ENCODE data around the gene KLHL3. TPM values are rescaled to one million over a fixed set of nuclear protein-coding genes. Genes with fewer than 3 reads are reported as not detected.

KLHL3 gene
- polyA plus RNA-seq, 2 donors, result 0.95 to 1.9 TPM

- Histone ChIP-seq H3K27ac (ENCODE audit: low read depth in 2 of 2, low read length in 1 of 2) (no peak overlapping the region), H3K27me3 (ENCODE audit: control insufficient read depth in 1 of 2, insufficient read depth in 2 of 2, low read length in 2 of 2) (no peaks in the 10 kb centered on the region), H3K4me1 (ENCODE audit: control insufficient read depth in 2 of 2, insufficient read depth in 2 of 2, low read length in 1 of 2) (peaks cover 0 to 2% of the 10 kb centered on the region in 2 donors), H3K4me3 (ENCODE audit: low read depth in 1 of 2, low read length in 2 of 2) (no peak overlapping the region), H3K9me3 (ENCODE audit: control insufficient read depth in 2 of 2, insufficient read depth in 1 of 2, low read depth in 1 of 2, low read length in 1 of 2) (no peaks in the 10 kb centered on the region), H3K36me3 (ENCODE audit: control insufficient read depth in 2 of 2, insufficient read depth in 2 of 2, low read length in 1 of 2) (no peaks in the 10 kb centered on the region)
- 76 to 78% methylated on average over 9 of the region's 9 CpGs for WGBS, 2 donors
Measured at GRCh38 chr5:137611794-137612435, 124.0 kb downstream of the KLHL3 start.

GRCh38 chr5:137611011-137611580, 124.8 kb downstream of the KLHL3 start:
- no peaks in the 10 kb centered on the region for H3K27me3 ChIP-seq (ENCODE audit: control insufficient read depth in 1 of 2, insufficient read depth in 2 of 2, low read length in 2 of 2)
- H3K27ac ChIP-seq (ENCODE audit: low read depth in 2 of 2, low read length in 1 of 2), result no peak overlapping the region
- no peak overlapping the region for H3K4me3 ChIP-seq (ENCODE audit: low read depth in 1 of 2, low read length in 2 of 2)
- H3K36me3 ChIP-seq (ENCODE audit: control insufficient read depth in 2 of 2, insufficient read depth in 2 of 2, low read length in 1 of 2), result no peaks in the 10 kb centered on the region
- 78% methylated on average over 4 of the region's 4 CpGs for WGBS, 2 donors
- H3K9me3 ChIP-seq (ENCODE audit: control insufficient read depth in 2 of 2, insufficient read depth in 1 of 2, low read depth in 1 of 2, low read length in 1 of 2), result no peaks in the 10 kb centered on the region
- H3K4me1 ChIP-seq (ENCODE audit: control insufficient read depth in 2 of 2, insufficient read depth in 2 of 2, low read length in 1 of 2), result peaks cover 0 to 2% of the 10 kb centered on the region in 2 donors

- Histone ChIP-seq H3K27me3 (ENCODE audit: control insufficient read depth in 1 of 2, insufficient read depth in 2 of 2, low read length in 2 of 2) (no peaks in the 10 kb centered on the region), H3K4me3 (ENCODE audit: low read depth in 1 of 2, low read length in 2 of 2) (no peak overlapping the region), H3K9me3 (ENCODE audit: control insufficient read depth in 2 of 2, insufficient read depth in 1 of 2, low read depth in 1 of 2, low read length in 1 of 2) (no peaks in the 10 kb centered on the region), H3K36me3 (ENCODE audit: control insufficient read depth in 2 of 2, insufficient read depth in 2 of 2, low read length in 1 of 2) (no peaks in the 10 kb centered on the region), H3K27ac (ENCODE audit: low read depth in 2 of 2, low read length in 1 of 2) (no peak overlapping the region), H3K4me1 (ENCODE audit: control insufficient read depth in 2 of 2, insufficient read depth in 2 of 2, low read length in 1 of 2) (peaks cover 0 to 2% of the 10 kb centered on the region in 2 donors)
- WGBS, 2 donors, result 87 to 88% methylated on average over 4 of the region's 4 CpGs
Measured at GRCh38 chr5:137610598-137610997, 125.3 kb downstream of the KLHL3 start.

GRCh38 chr5:137609127-137609526, 126.8 kb downstream of the KLHL3 start:
- no peak overlapping the region for H3K4me3 ChIP-seq (ENCODE audit: low read depth in 1 of 2, low read length in 2 of 2)
- H3K27ac ChIP-seq (ENCODE audit: low read depth in 2 of 2, low read length in 1 of 2), result no peak overlapping the region
- H3K9me3 ChIP-seq (ENCODE audit: control insufficient read depth in 2 of 2, insufficient read depth in 1 of 2, low read depth in 1 of 2, low read length in 1 of 2), result no peaks in the 10 kb centered on the region
- H3K27me3 ChIP-seq (ENCODE audit: control insufficient read depth in 1 of 2, insufficient read depth in 2 of 2, low read length in 2 of 2), result no peaks in the 10 kb centered on the region
- no peaks in the 10 kb centered on the region for H3K4me1 ChIP-seq (ENCODE audit: control insufficient read depth in 2 of 2, insufficient read depth in 2 of 2, low read length in 1 of 2)
- H3K36me3 ChIP-seq (ENCODE audit: control insufficient read depth in 2 of 2, insufficient read depth in 2 of 2, low read length in 1 of 2), result no peaks in the 10 kb centered on the region
- WGBS, 2 donors, result 86 to 92% methylated on average over 2 of the region's 2 CpGs

GRCh38 chr5:137607771-137608170, 128.1 kb downstream of the KLHL3 start:
- H3K4me3 ChIP-seq (ENCODE audit: low read depth in 1 of 2, low read length in 2 of 2), result no peak overlapping the region
- H3K27me3 ChIP-seq (ENCODE audit: control insufficient read depth in 1 of 2, insufficient read depth in 2 of 2, low read length in 2 of 2), result no peaks in the 10 kb centered on the region
- H3K36me3 ChIP-seq (ENCODE audit: control insufficient read depth in 2 of 2, insufficient read depth in 2 of 2, low read length in 1 of 2), result no peaks in the 10 kb centered on the region
- H3K9me3 ChIP-seq (ENCODE audit: control insufficient read depth in 2 of 2, insufficient read depth in 1 of 2, low read depth in 1 of 2, low read length in 1 of 2), result no peaks in the 10 kb centered on the region
- WGBS, 2 donors, result 62 to 76% methylated on average over 5 of the region's 5 CpGs
- H3K27ac ChIP-seq (ENCODE audit: low read depth in 2 of 2, low read length in 1 of 2), result no peak overlapping the region
- no peaks in the 10 kb centered on the region for H3K4me1 ChIP-seq (ENCODE audit: control insufficient read depth in 2 of 2, insufficient read depth in 2 of 2, low read length in 1 of 2)

- Histone ChIP-seq H3K27me3 (ENCODE audit: control insufficient read depth in 1 of 2, insufficient read depth in 2 of 2, low read length in 2 of 2) (no peaks in the 10 kb centered on the region), H3K9me3 (ENCODE audit: control insufficient read depth in 2 of 2, insufficient read depth in 1 of 2, low read depth in 1 of 2, low read length in 1 of 2) (no peaks in the 10 kb centered on the region), H3K36me3 (ENCODE audit: control insufficient read depth in 2 of 2, insufficient read depth in 2 of 2, low read length in 1 of 2) (no peaks in the 10 kb centered on the region), H3K4me1 (ENCODE audit: control insufficient read depth in 2 of 2, insufficient read depth in 2 of 2, low read length in 1 of 2) (no peaks in the 10 kb centered on the region), H3K4me3 (ENCODE audit: low read depth in 1 of 2, low read length in 2 of 2) (no peak overlapping the region), H3K27ac (ENCODE audit: low read depth in 2 of 2, low read length in 1 of 2) (no peak overlapping the region)
- WGBS, 2 donors, result 70 to 81% methylated on average over 2 of the region's 2 CpGs
Measured at GRCh38 chr5:137606401-137606800, 129.5 kb downstream of the KLHL3 start.

- no peaks in the 10 kb centered on the region for H3K4me1 ChIP-seq (ENCODE audit: control insufficient read depth in 2 of 2, insufficient read depth in 2 of 2, low read length in 1 of 2)
- 41 to 44% methylated on average over 4 of the region's 4 CpGs for WGBS, 2 donors
- H3K36me3 ChIP-seq (ENCODE audit: control insufficient read depth in 2 of 2, insufficient read depth in 2 of 2, low read length in 1 of 2), result no peaks in the 10 kb centered on the region
- no peaks in the 10 kb centered on the region for H3K27me3 ChIP-seq (ENCODE audit: control insufficient read depth in 1 of 2, insufficient read depth in 2 of 2, low read length in 2 of 2)
- H3K9me3 ChIP-seq (ENCODE audit: control insufficient read depth in 2 of 2, insufficient read depth in 1 of 2, low read depth in 1 of 2, low read length in 1 of 2), result no peaks in the 10 kb centered on the region
- H3K27ac ChIP-seq (ENCODE audit: low read depth in 2 of 2, low read length in 1 of 2), result no peak overlapping the region
- H3K4me3 ChIP-seq (ENCODE audit: low read depth in 1 of 2, low read length in 2 of 2), result no peak overlapping the region
Measured at GRCh38 chr5:137605411-137605810, 130.5 kb downstream of the KLHL3 start.

GRCh38 chr5:137604348-137605095, 131.4 kb downstream of the KLHL3 start:
- Histone ChIP-seq H3K27ac (ENCODE audit: low read depth in 2 of 2, low read length in 1 of 2) (no peak overlapping the region), H3K27me3 (ENCODE audit: control insufficient read depth in 1 of 2, insufficient read depth in 2 of 2, low read length in 2 of 2) (no peaks in the 10 kb centered on the region), H3K4me3 (ENCODE audit: low read depth in 1 of 2, low read length in 2 of 2) (no peak overlapping the region), H3K36me3 (ENCODE audit: control insufficient read depth in 2 of 2, insufficient read depth in 2 of 2, low read length in 1 of 2) (no peaks in the 10 kb centered on the region), H3K9me3 (ENCODE audit: control insufficient read depth in 2 of 2, insufficient read depth in 1 of 2, low read depth in 1 of 2, low read length in 1 of 2) (no peaks in the 10 kb centered on the region), H3K4me1 (ENCODE audit: control insufficient read depth in 2 of 2, insufficient read depth in 2 of 2, low read length in 1 of 2) (no peaks in the 10 kb centered on the region)
- WGBS, 2 donors, result 32 to 35% methylated on average over 9 of the region's 9 CpGs

- no peak overlapping the region for H3K27ac ChIP-seq (ENCODE audit: low read depth in 2 of 2, low read length in 1 of 2)
- WGBS, 2 donors, result 88 to 94% methylated on average over 1 of the region's 1 CpG
- H3K4me1 ChIP-seq (ENCODE audit: control insufficient read depth in 2 of 2, insufficient read depth in 2 of 2, low read length in 1 of 2), result no peaks in the 10 kb centered on the region
- no peaks in the 10 kb centered on the region for H3K9me3 ChIP-seq (ENCODE audit: control insufficient read depth in 2 of 2, insufficient read depth in 1 of 2, low read depth in 1 of 2, low read length in 1 of 2)
- no peaks in the 10 kb centered on the region for H3K36me3 ChIP-seq (ENCODE audit: control insufficient read depth in 2 of 2, insufficient read depth in 2 of 2, low read length in 1 of 2)
- H3K27me3 ChIP-seq (ENCODE audit: control insufficient read depth in 1 of 2, insufficient read depth in 2 of 2, low read length in 2 of 2), result no peaks in the 10 kb centered on the region
- no peak overlapping the region for H3K4me3 ChIP-seq (ENCODE audit: low read depth in 1 of 2, low read length in 2 of 2)
Measured at GRCh38 chr5:137603891-137604290, 132.0 kb downstream of the KLHL3 start.

All from esophagus (tissue), 2 donors.